IMR-90 (cell line): ENCODE data around the gene MYH9. TPM values are rescaled to one million over a fixed set of nuclear protein-coding genes. Genes with fewer than 3 reads are reported as not detected.
A peak's percentile ranks its signal among the peaks of the same experiment; 100 is the strongest.

Experiments used
- ATAC-seq: fragments of 200-7000 bp; cut with Tn5 transposase; 2 replicates; pipeline ENCODE4 v1.9.1; 2020; ENCODE audit warnings: low read depth, mild to moderate bottlenecking, moderate library complexity
- BruUV-seq: library from RNA; stranded (reverse); fragments of 400-500 nt; replicated peaks from 2 replicates; lab custom pipeline; 2021; lab: Mats Ljungman, UMichigan
- CTCF ChIA-PET: fragments of 300-600 bp; formaldehyde crosslinking; extraction: SDS; loops from one replicate; lab custom pipeline; 2021; ENCODE audit warnings: antibody characterized with exemption; lab: Yijun Ruan, JAX
- POLR2A ChIA-PET: fragments of 300-600 bp; sonication (Branson Sonifier 250); formaldehyde crosslinking; loops from one replicate; lab custom pipeline; 2022; ENCODE audit warnings: antibody characterized with exemption; ENCODE audit not compliant: unreplicated experiment; lab: Charles Lee
- DNase-seq: peaks from one replicate; pipeline ENCODE4 v3.0.0; 2013
- H2AFZ ChIP-seq: replicated peaks from 2 replicates; pipeline ENCODE3; 2013; ENCODE audit warnings: low read length, mild to moderate bottlenecking; ENCODE audit not compliant: poor library complexity
- H2AK5ac ChIP-seq: 2 replicates; pipeline ENCODE4 v1.6.1; 2013; ENCODE audit warnings: low read depth, low read length, inconsistent platforms
- H2AK9ac ChIP-seq: replicated peaks from 2 replicates; pipeline ENCODE3; 2013; ENCODE audit warnings: mild to moderate bottlenecking, low read depth, low read length, moderate library complexity; ENCODE audit not compliant: poor library complexity
- H2BK120ac ChIP-seq: 2 replicates; pipeline ENCODE4 v1.6.1; 2013; ENCODE audit warnings: low read depth, low read length, inconsistent platforms
- H2BK15ac ChIP-seq: 3 replicates; pipeline ENCODE4 v1.6.1; 2013; ENCODE audit warnings: low read depth, low read length, inconsistent platforms
- H2BK20ac ChIP-seq: 2 replicates; pipeline ENCODE4 v1.6.1; 2013; ENCODE audit warnings: low read depth, mild to moderate bottlenecking, inconsistent platforms, low read length, moderate library complexity
- H2BK5ac ChIP-seq: 2 replicates; pipeline ENCODE4 v1.6.1; 2013; ENCODE audit warnings: mild to moderate bottlenecking, low read depth, low read length, inconsistent platforms; ENCODE audit not compliant: poor library complexity, severe bottlenecking
- H3K14ac ChIP-seq: replicated peaks from 2 replicates; pipeline ENCODE4 v1.6.1; 2013; ENCODE audit warnings: low read depth, low read length, inconsistent platforms
- H3K18ac ChIP-seq: 2 replicates; pipeline ENCODE4 v1.6.1; 2013; ENCODE audit warnings: low read depth, low read length, control low read depth
- H3K23ac ChIP-seq: 2 replicates; pipeline ENCODE4 v1.6.1; 2013; ENCODE audit warnings: low read depth, low read length, inconsistent platforms
- H3K27ac ChIP-seq: 2 replicates; pipeline ENCODE4 v1.5.1; 2013; ENCODE audit warnings: mild to moderate bottlenecking, control low read depth, low read length; ENCODE audit not compliant: insufficient read depth
- H3K27me3 ChIP-seq: 2 replicates; pipeline ENCODE4 v1.6.1; 2013; ENCODE audit warnings: low read length; ENCODE audit not compliant: control insufficient read depth, insufficient read depth
- H3K36me3 ChIP-seq: 2 replicates; pipeline ENCODE4 v1.6.1; 2013; ENCODE audit warnings: low read length, mixed read lengths; ENCODE audit not compliant: control insufficient read depth, insufficient read depth
- H3K4ac ChIP-seq: 2 replicates; pipeline ENCODE4 v1.6.1; 2013; ENCODE audit warnings: low read depth, low read length, inconsistent platforms
- H3K4me1 ChIP-seq: 2 replicates; pipeline ENCODE4 v1.6.1; 2013; ENCODE audit warnings: low read length, mixed read lengths; ENCODE audit not compliant: control insufficient read depth, insufficient read depth
- H3K4me2 ChIP-seq: 2 replicates; pipeline ENCODE4 v1.6.1; 2013; ENCODE audit warnings: low read depth, mild to moderate bottlenecking, control low read depth, low read length, moderate library complexity
- H3K4me3 ChIP-seq: 2 replicates; pipeline ENCODE4 v1.5.1; 2013; ENCODE audit warnings: low read depth, mild to moderate bottlenecking, control low read depth, low read length, moderate library complexity; ENCODE audit not compliant: insufficient read depth
- H3K56ac ChIP-seq: 2 replicates; pipeline ENCODE4 v1.6.1; 2013; ENCODE audit warnings: low read length, inconsistent platforms; ENCODE audit not compliant: insufficient read depth; ENCODE audit errors: extremely low read depth
- H3K79me1 ChIP-seq, 2 experiments: 2 replicates each; pipeline ENCODE4 v1.6.1; 2013; ENCODE audit warnings: low read length in 2 of 2, inconsistent platforms in 1 of 2, low read depth in 1 of 2
- H3K9ac ChIP-seq: 2 replicates; pipeline ENCODE4 v1.6.1; 2013; ENCODE audit warnings: low read depth, low read length, control low read depth
- H3K9me1 ChIP-seq: 2 replicates; pipeline ENCODE4 v1.6.1; 2013; ENCODE audit warnings: low read length, inconsistent platforms; ENCODE audit not compliant: insufficient read depth
- H3K9me3 ChIP-seq: 2 replicates; pipeline ENCODE4 v1.6.1; 2013; ENCODE audit warnings: low read length; ENCODE audit not compliant: control insufficient read depth, insufficient read depth
- H4K20me1 ChIP-seq: 2 replicates; pipeline ENCODE4 v1.6.1; 2013; ENCODE audit warnings: low read length, inconsistent platforms; ENCODE audit not compliant: insufficient read depth
- H4K5ac ChIP-seq: 2 replicates; pipeline ENCODE4 v1.6.1; 2013; ENCODE audit warnings: mild to moderate bottlenecking, low read depth, low read length, control low read depth
- H4K8ac ChIP-seq, 2 experiments: 2 replicates each; pipeline ENCODE4 v1.6.1; 2013; ENCODE audit warnings: low read depth in 2 of 2, low read length in 2 of 2, control low read depth in 1 of 2, inconsistent platforms in 1 of 2
- H4K91ac ChIP-seq: 2 replicates; pipeline ENCODE4 v1.6.1; 2013; ENCODE audit warnings: low read depth, low read length, inconsistent platforms; ENCODE audit not compliant: insufficient read depth
- BHLHE40 ChIP-seq: fragments of 150-350 bp; IDR thresholded peaks from 2 replicates; pipeline ENCODE4 v1.6.1; 2016; ENCODE audit warnings: mild to moderate bottlenecking, low read depth, low read length
- CEBPB ChIP-seq: IDR thresholded peaks from 2 replicates; pipeline ENCODE4 v1.6.1; 2012; ENCODE audit warnings: low read depth, low read length, improper control_type of control experiment
- CHD1 ChIP-seq: IDR thresholded peaks from 2 replicates; pipeline ENCODE4 v1.6.1; 2012; ENCODE audit warnings: low read depth, low read length, improper control_type of control experiment
- FOS ChIP-seq: fragments of 150-350 bp; IDR thresholded peaks from 2 replicates; pipeline ENCODE4 v1.6.1; 2016; ENCODE audit warnings: low read depth, low read length
- MAFK ChIP-seq: IDR thresholded peaks from 2 replicates; pipeline ENCODE4 v1.6.1; 2012; ENCODE audit warnings: low read depth, low read length, improper control_type of control experiment
- MAZ ChIP-seq: IDR thresholded peaks from 2 replicates; pipeline ENCODE4 v1.6.1; 2012; ENCODE audit warnings: low read depth, mild to moderate bottlenecking, low read length, improper control_type of control experiment, moderate library complexity, borderline replicate concordance
- MXI1 ChIP-seq: IDR thresholded peaks from 2 replicates; pipeline ENCODE4 v1.6.1; 2012; ENCODE audit warnings: low read depth, mild to moderate bottlenecking, low read length, moderate library complexity, borderline replicate concordance
- NFE2L2 ChIP-seq: fragments of 150-350 bp; IDR thresholded peaks from 2 replicates; pipeline ENCODE4 v1.6.1; 2016; ENCODE audit warnings: low read depth, mild to moderate bottlenecking, low read length
- POLR2A ChIP-seq: IDR thresholded peaks from 2 replicates; pipeline ENCODE4 v1.6.1; 2012; ENCODE audit warnings: mild to moderate bottlenecking, low read depth, low read length
- RAD21 ChIP-seq: IDR thresholded peaks from 2 replicates; pipeline ENCODE4 v1.6.1; 2012; ENCODE audit warnings: low read length, improper control_type of control experiment
- RCOR1 ChIP-seq: IDR thresholded peaks from 2 replicates; pipeline ENCODE4 v1.6.1; 2012; ENCODE audit warnings: mild to moderate bottlenecking, low read length, improper control_type of control experiment; ENCODE audit not compliant: insufficient replicate concordance
- RFX5 ChIP-seq: IDR thresholded peaks from 2 replicates; pipeline ENCODE4 v1.8.0; 2012; ENCODE audit warnings: low read depth, mild to moderate bottlenecking, low read length, moderate library complexity
- SMC3 ChIP-seq: fragments of 150-350 bp; IDR thresholded peaks from 2 replicates; pipeline ENCODE4 v1.6.1; 2016; ENCODE audit warnings: low read depth, mild to moderate bottlenecking, antibody characterized with exemption, low read length, moderate library complexity
- USF2 ChIP-seq: fragments of 150-350 bp; IDR thresholded peaks from 2 replicates; pipeline ENCODE4 v1.6.1; 2017; ENCODE audit warnings: mild to moderate bottlenecking, antibody characterized with exemption, low read length, low read depth
- WGBS, 2 experiments: methylation state at CpG; one replicate each; pipeline versions ENCODE4 v1.1.5 to v1.1.7; 2013; ENCODE audit warnings: missing lambda C conversion rate in 2 of 2; ENCODE audit not compliant: insufficient read length in 1 of 2; ENCODE audit errors: extremely low coverage in 2 of 2; 5-methylcytosine and 5-hydroxymethylcytosine counted together
- dilution Hi-C: fragments of 300-500 bp; cut with HindIII; formaldehyde crosslinking; loops from one replicate; pipeline ENCODE4 v1.14.3; 2018; ENCODE audit warnings: low sequenced_read_pairs; ENCODE audit not compliant: unreplicated experiment
- in situ Hi-C: fragments of 300-500 bp; cut with MboI; formaldehyde crosslinking; loops from 3 replicates; pipeline ENCODE4 v1.14.3; 2019; ENCODE audit warnings: low sequenced_read_pairs, inconsistent platforms, mixed read lengths
- intact Hi-C: fragments of 100-400 bp; cut with micrococcal nuclease; formaldehyde crosslinking; loops from 2 replicates; pipeline ENCODE4 v1.10.0; 2022
- polyA plus RNA-seq, 3 experiments: library from polyadenylated mRNA; depleted of rRNA; stranded (reverse); fragments of >200 nt; gene quantifications; 2 replicates each; pipeline ENCODE4 v1.2.3, GENCODE V29; 2012; ENCODE audit warnings: low replicate concordance in 1 of 3
- total RNA-seq: library from RNA; depleted of rRNA; stranded (reverse); fragments of >200 nt; gene quantifications from 2 replicates; pipeline ENCODE4 v1.2.3, GENCODE V29; 2012
- TF ChIP-seq, protein P1 (sequence below): fragments of 150-350 bp; IDR thresholded peaks from 2 replicates; pipeline ENCODE4 v1.6.1; 2016; ENCODE audit warnings: low read depth, mild to moderate bottlenecking, low read length, moderate library complexity, borderline replicate concordance

The MYH9 gene
- total and polyA plus RNA-seq, 2 of the 4 experiments (the other 2 are of a cell fraction) = 475 to 554 TPM

GRCh38 chr22:36350751-36351594 is 36.8 kb downstream of the MYH9 start:
- in situ Hi-C loops = no loop called here
- peak overlapping the region; percentile 96 for H3K23ac ChIP-seq
- intact Hi-C loops = no loop called here
- H3K79me1 ChIP-seq = peaks cover 0 to 49% of the 10 kb centered on the region in 2 experiments; a peak in 2 of 4 replicates
- no TSS peak for BruUV-seq
- peak; percentile 5; the same call in 1 of the 2 replicates for ATAC-seq
- H3K4me2 ChIP-seq = peak overlapping the region; percentile 13
- WGBS, 2 experiments = 4% methylated on average over 4 of the region's 14 CpGs; no CpG with 5 or more reads in 1 of the 2 experiments
- ChIA-PET POLR2A (no interaction called here), CTCF (interaction anchor here (0.7 kb wide), 1 partner anchor 120 kb away, joined by 9 read pairs; no protein-coding TSS in a partner anchor)
- H3K27ac ChIP-seq = peak overlapping the region; percentile 90
- peaks cover 39% of the 10 kb centered on the region for H3K9me1 ChIP-seq
- H4K91ac ChIP-seq = peak overlapping the region; percentile 91
- H2AFZ ChIP-seq = peak overlapping the region; percentile 5
- H2BK15ac ChIP-seq = peak overlapping the region; percentile 4; the same call in 2 of the 3 replicates
- H3K4me1 ChIP-seq = peaks cover 44% of the 10 kb centered on the region
- peak overlapping the region; percentile 56; the same call in 1 of the 2 replicates for H2BK120ac ChIP-seq
- H2AK5ac ChIP-seq = peak overlapping the region; percentile 91
- H3K9ac ChIP-seq = peak overlapping the region; percentile 60
- H4K5ac ChIP-seq = peak overlapping the region; percentile 27
- H3K4ac ChIP-seq = peak overlapping the region; percentile 91
- peak overlapping the region; percentile 79 for H3K56ac ChIP-seq
- H3K18ac ChIP-seq = peak overlapping the region; percentile 71
- dilution Hi-C loops = no loop called here
- DNase-seq = peak; percentile 75
- H2BK5ac ChIP-seq = peak overlapping the region; percentile 88
- H3K27me3 ChIP-seq = no peaks in the 10 kb centered on the region
- peak overlapping the region; percentile 79 to 80; a peak in 3 of 4 replicates for H4K8ac ChIP-seq
- peak overlapping the region; percentile 89 for H3K14ac ChIP-seq
- peaks cover 98% of the 10 kb centered on the region for H4K20me1 ChIP-seq
- H3K4me3 ChIP-seq = no peak overlapping the region
- peak overlapping the region; percentile 59; the same call in 1 of the 2 replicates for H2BK20ac ChIP-seq
- H2AK9ac ChIP-seq = peak overlapping the region; percentile 70
- H3K9me3 ChIP-seq = no peaks in the 10 kb centered on the region
- peaks cover 32% of the 10 kb centered on the region for H3K36me3 ChIP-seq
- TF ChIP-seq BHLHE40 (0 out of 2 replicates have a peak, but pooled peaks have one; percentile 40), USF2 (no peak), MXI1 (no peak), CEBPB (peak; percentile 34; the same call in 1 of the 2 replicates), CHD1 (0 out of 2 replicates have a peak, but pooled peaks have one; percentile 37), RFX5 (no peak), NFE2L2 (peak; percentile 15; the same call in 1 of the 2 replicates), POLR2A (no peak), SMC3 (no peak), RCOR1 (no peak), MAZ (no peak; the same call in 1 of the 2 replicates), MAFK (0 out of 2 replicates have a peak, but pooled peaks have one; percentile 27), FOS (peak; percentile 37; the same call in 1 of the 2 replicates), RAD21 (peak; percentile 33; the same call in 1 of the 2 replicates)
- TF ChIP-seq, protein P1, sequence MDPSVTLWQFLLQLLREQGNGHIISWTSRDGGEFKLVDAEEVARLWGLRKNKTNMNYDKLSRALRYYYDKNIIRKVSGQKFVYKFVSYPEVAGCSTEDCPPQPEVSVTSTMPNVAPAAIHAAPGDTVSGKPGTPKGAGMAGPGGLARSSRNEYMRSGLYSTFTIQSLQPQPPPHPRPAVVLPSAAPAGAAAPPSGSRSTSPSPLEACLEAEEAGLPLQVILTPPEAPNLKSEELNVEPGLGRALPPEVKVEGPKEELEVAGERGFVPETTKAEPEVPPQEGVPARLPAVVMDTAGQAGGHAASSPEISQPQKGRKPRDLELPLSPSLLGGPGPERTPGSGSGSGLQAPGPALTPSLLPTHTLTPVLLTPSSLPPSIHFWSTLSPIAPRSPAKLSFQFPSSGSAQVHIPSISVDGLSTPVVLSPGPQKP = no peak
